ENCODE results near the gene AACS. TPM values are rescaled to one million over a fixed set of nuclear protein-coding genes. Genes with fewer than 3 reads are reported as not detected.

AACS gene
- total and polyA plus RNA-seq, 10 of the 15 experiments (the other 5 are each of a cell fraction or from before 2014, with no cell fraction given): 10.1 to 34.0 (median 21.1) TPM

GRCh38 chr12:125099409-125099782, 34.2 kb downstream of the AACS start:
- in situ Hi-C loops (cut with MboI): no loop called here
- no peak for DNase-seq (ENCODE audit: low read depth, low spot score)

More at GRCh38 chr12:125099409-125099782, 34.2 kb downstream of the AACS start:
- WGBS (ENCODE audit: insufficient coverage, insufficient replicate concordance, low lambda C conversion rate, missing lambda C conversion rate): 98% methylated on average over 7 of the region's 7 CpGs
- TF ChIP-seq FOXK2 (IDR thresholded peaks at IDR 0.05) (no peak), WRNIP1 (IDR thresholded peaks at IDR 0.05; ENCODE audit: borderline replicate concordance, low read depth, low read length) (no peak), REST (IDR thresholded peaks at IDR 0.05; ENCODE audit: low read depth, low read length) (no peak), BCL3 (IDR thresholded peaks at IDR 0.05; ENCODE audit: borderline replicate concordance, insufficient read depth, low read depth, low read length, poor library complexity, severe bottlenecking) (peak; percentile 92), E4F1 (IDR thresholded peaks at IDR 0.05; ENCODE audit: borderline replicate concordance, partially characterized antibody) (no peak), PBX3 (IDR thresholded peaks at IDR 0.05; ENCODE audit: insufficient replicate concordance, low read depth, low read length) (peak; percentile 36), PAX8 (IDR thresholded peaks at IDR 0.05) (no peak), HCFC1 (IDR thresholded peaks at IDR 0.05; ENCODE audit: low read length) (no peak)
- ChIA-PET SMC1A (ENCODE audit: uncharacterized antibody, unreplicated experiment) (no interaction called here), RAD21 (ENCODE audit: unreplicated experiment) (no interaction called here), POLR2A (interaction anchor here (0.9 kb wide), 1 partner anchor 9 kb away, joined by 4 read pairs; no protein-coding TSS in a partner anchor), CTCF (no interaction called here)
- Histone ChIP-seq H4K20me1 (ENCODE audit: control insufficient read depth, insufficient read depth) (no peaks in the 10 kb centered on the region), H3K79me2 (ENCODE audit: control insufficient read depth, insufficient read depth, low read length) (no peaks in the 10 kb centered on the region), H3K27ac (ENCODE audit: control insufficient read depth, insufficient read depth) (no peak overlapping the region), H3K4me3 (no peak overlapping the region), H2AFZ (ENCODE audit: control insufficient read depth, low read depth, low read length) (no peak overlapping the region), H3K27me3 (replicated peaks in 1 of 2; ENCODE audit: control insufficient read depth in 2 of 2, insufficient read depth in 2 of 2, low read length in 1 of 2) (no peaks in the 10 kb centered on the region), H3K9me3 (replicated peaks; ENCODE audit: control insufficient read depth, insufficient read depth, low read length) (no peaks in the 10 kb centered on the region), H3K4me2 (ENCODE audit: control insufficient read depth, insufficient read depth) (no peak overlapping the region), H3K36me3 (ENCODE audit: control insufficient read depth in 2 of 2, insufficient read depth in 2 of 2, low read length in 1 of 2) (peaks cover 3 to 7% of the 10 kb centered on the region in 2 experiments; a peak in 3 of 4 replicates), H3K9ac (ENCODE audit: control insufficient read depth, insufficient read depth, low read length) (no peak overlapping the region), H3K4me1 (ENCODE audit: control insufficient read depth, insufficient read depth, low read length) (no peaks in the 10 kb centered on the region)
- intact Hi-C loops (cut with micrococcal nuclease; ENCODE audit: unreplicated experiment): no loop called here
- FAIRE-seq: no peak
- BruUV-seq (replicated peaks): no TSS peak
- ATAC-seq: no peak
